Spleen (tissue), 7 donors: Measurements from ENCODE around the gene ANKRD35.

ENCODE experiments used
- CTCF ChIP-seq, 11 experiments: fragments of 200-600 bp in 7 of 11; fragments of 450-650 bp in 4 of 11; sonication (generic) in 4 of 11; IDR thresholded peaks in 8 of 11; conservative IDR thresholded peaks in 3 of 11; 1 replicate in 7 of 11; 2 replicates in 4 of 11; pipeline versions ENCODE4 v1.4.0 to v1.8.0; 2016 to 2021; ENCODE audit warnings: antibody characterized with exemption in 11 of 11, inconsistent platforms in 4 of 11, mild to moderate bottlenecking in 1 of 11
- POLR2A ChIP-seq, 3 donors: fragments of 450-650 bp; IDR thresholded peaks; one replicate each; pipeline ENCODE4 v1.5.1; 2017; ENCODE audit warnings: antibody characterized with exemption in 3 of 3, mild to moderate bottlenecking in 1 of 3
- donor health status: DM: no; HTN: no; CAD: no; lungs with moderate emphysema.
- donor health status: DM: no; HTN: no; CAD: no.
- donor health status: DM: no; HTN: no; CAD: no.

- no peak for TF ChIP-seq CTCF (IDR thresholded peaks at IDR 0.05 in 8 of 11, conservative IDR thresholded peaks at IDR 0.05 in 3 of 11)
- TF ChIP-seq POLR2A (IDR thresholded peaks at IDR 0.05), result no peak
These were observed 13.4 kb downstream of the ANKRD35 start for GRCh38 chr1:145871994-145872924.
